Psoas muscle (tissue), 8 donors: Measurements from ENCODE around the gene SMYD3. TPM values are rescaled to one million over a fixed set of nuclear protein-coding genes. Genes with fewer than 3 reads are reported as not detected.
"Not testable (repeated sequence)": the region's sequence is repeated elsewhere in the genome, so short reads cannot be mapped to it uniquely, and the experiment has no call there.

Experiments used
- ATAC-seq, 4 donors: fragments of 200-7000 bp; cut with Tn5 transposase; one replicate each; pipeline ENCODE4 v1.9.1; 2020; ENCODE audit warnings: moderate library complexity in 3 of 4, mild to moderate bottlenecking in 2 of 4
- DNase-seq, 2 donors: peaks; one replicate each; pipeline ENCODE4 v3.0.0-alpha.2; 2020
- H3K27ac ChIP-seq: fragments of 200-600 bp; one replicate; pipeline ENCODE4 v1.8.0; 2022
- H3K27me3 ChIP-seq, 3 donors: fragments of 200-600 bp in 1 of 3; one replicate each; pipeline versions ENCODE4 v1.6.1 to v1.8.0; 2013 to 2022; ENCODE audit warnings: low read length in 2 of 3, mild to moderate bottlenecking in 2 of 3, moderate library complexity in 1 of 3; ENCODE audit not compliant: insufficient read depth in 3 of 3
- H3K36me3 ChIP-seq, 2 donors: fragments of 200-600 bp in 1 of 2; one replicate each; pipeline versions ENCODE4 v1.6.1 to v1.8.0; 2013 to 2022; ENCODE audit warnings: low read depth in 1 of 2, mild to moderate bottlenecking in 1 of 2, moderate library complexity in 1 of 2; ENCODE audit not compliant: insufficient read depth in 1 of 2
- H3K4me1 ChIP-seq: fragments of 200-600 bp; one replicate; pipeline ENCODE4 v1.8.0; 2022
- H3K4me3 ChIP-seq: fragments of 200-600 bp; one replicate; pipeline ENCODE4 v1.8.0; 2022; ENCODE audit warnings: mild to moderate bottlenecking
- H3K9me3 ChIP-seq: fragments of 200-600 bp; one replicate; pipeline ENCODE4 v1.8.0; 2022
- WGBS, 3 donors: extraction: QIAGEN DNeasy Blood & Tissue Kit; methylation state at CpG; one replicate each; pipeline versions ENCODE4 v1.1.6 to v1.1.7; 2013; 5-methylcytosine and 5-hydroxymethylcytosine counted together
- intact Hi-C, 2 donors: fragments of 100-400 bp; cut with DNase I; formaldehyde crosslinking; loops; one replicate each; pipeline versions ENCODE4 v1.11.0 to v1.14.2; 2022
- polyA plus RNA-seq, 3 donors: library from polyadenylated mRNA; stranded (reverse); fragments of 200-250 nt; gene quantifications; one replicate each; pipeline ENCODE4 v1.2.3, GENCODE V29; 2013
- total RNA-seq, 4 donors: library from RNA; stranded (reverse); fragmentation: NEBNext Ultra II Directional in 2 of 4; extraction: Animal tissue kit (Norgen Biotek cat#: 25700) in 2 of 4; gene quantifications; one replicate each; pipeline versions ENCODE4 v1.2.1 to v1.2.4, GENCODE V29; 2021 to 2023
- TF ChIP-seq, protein P1 (sequence below): fragments of 200-600 bp; IDR thresholded peaks from one replicate; pipeline ENCODE4 v1.8.0; 2022; ENCODE audit warnings: antibody characterized with exemption
- donor health status: healthy with polysubstance abuse.
- donor health status: DM: no; HTN: no; CAD: no; lungs with moderate emphysema.
- donor health status: Bipolar disorder and iron deficiency.
- donor health status: healthy.
- donor health status: DM: yes; HTN: yes; CAD: no.
- donor health status: DM: no; HTN: no; CAD: no.
- donor health status: DM: no; HTN: no; CAD: no.
- donor health status: DM: yes; HTN: yes; CAD: no.

SMYD3 gene
- total and polyA plus RNA-seq, 7 donors = 2.9 to 6.4 (median 4.9) TPM

DNA sequence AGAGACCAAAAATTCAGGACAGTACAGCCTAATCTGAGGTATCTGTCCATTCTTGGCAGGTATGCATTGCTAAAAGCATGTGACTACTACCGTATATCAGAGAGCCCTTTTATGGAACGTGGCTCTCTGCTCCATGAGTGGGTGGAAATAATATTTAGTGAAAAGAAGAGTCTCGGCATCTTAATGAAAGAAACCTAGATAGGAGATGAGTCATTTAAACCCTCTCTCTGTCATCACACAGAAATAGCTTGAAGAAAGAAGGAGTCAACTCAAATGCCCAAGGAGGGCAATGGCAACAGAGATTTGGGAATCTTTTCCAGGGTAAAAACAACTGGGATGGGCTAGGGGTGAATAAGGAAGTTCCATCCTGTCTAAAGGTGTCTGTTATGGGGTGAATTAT is 528.2 kb downstream of the SMYD3 start:
- WGBS, 3 donors = 83 to 91% (median 85%) methylated on average over 3 of the region's 3 CpGs
- Histone ChIP-seq H3K4me1 (no peaks in the 10 kb centered on the region), H3K27ac (no peak overlapping the region), H3K36me3 (no peaks in the 10 kb centered on the region), H3K4me3 (no peak overlapping the region), H3K9me3 (no peaks in the 10 kb centered on the region), H3K27me3 (no peaks in the 10 kb centered on the region)
- DNase-seq (no peak), ATAC-seq (no peak)
- TF ChIP-seq, protein P1, sequence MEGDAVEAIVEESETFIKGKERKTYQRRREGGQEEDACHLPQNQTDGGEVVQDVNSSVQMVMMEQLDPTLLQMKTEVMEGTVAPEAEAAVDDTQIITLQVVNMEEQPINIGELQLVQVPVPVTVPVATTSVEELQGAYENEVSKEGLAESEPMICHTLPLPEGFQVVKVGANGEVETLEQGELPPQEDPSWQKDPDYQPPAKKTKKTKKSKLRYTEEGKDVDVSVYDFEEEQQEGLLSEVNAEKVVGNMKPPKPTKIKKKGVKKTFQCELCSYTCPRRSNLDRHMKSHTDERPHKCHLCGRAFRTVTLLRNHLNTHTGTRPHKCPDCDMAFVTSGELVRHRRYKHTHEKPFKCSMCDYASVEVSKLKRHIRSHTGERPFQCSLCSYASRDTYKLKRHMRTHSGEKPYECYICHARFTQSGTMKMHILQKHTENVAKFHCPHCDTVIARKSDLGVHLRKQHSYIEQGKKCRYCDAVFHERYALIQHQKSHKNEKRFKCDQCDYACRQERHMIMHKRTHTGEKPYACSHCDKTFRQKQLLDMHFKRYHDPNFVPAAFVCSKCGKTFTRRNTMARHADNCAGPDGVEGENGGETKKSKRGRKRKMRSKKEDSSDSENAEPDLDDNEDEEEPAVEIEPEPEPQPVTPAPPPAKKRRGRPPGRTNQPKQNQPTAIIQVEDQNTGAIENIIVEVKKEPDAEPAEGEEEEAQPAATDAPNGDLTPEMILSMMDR = no peak
- intact Hi-C loops = no loop called here

DNA sequence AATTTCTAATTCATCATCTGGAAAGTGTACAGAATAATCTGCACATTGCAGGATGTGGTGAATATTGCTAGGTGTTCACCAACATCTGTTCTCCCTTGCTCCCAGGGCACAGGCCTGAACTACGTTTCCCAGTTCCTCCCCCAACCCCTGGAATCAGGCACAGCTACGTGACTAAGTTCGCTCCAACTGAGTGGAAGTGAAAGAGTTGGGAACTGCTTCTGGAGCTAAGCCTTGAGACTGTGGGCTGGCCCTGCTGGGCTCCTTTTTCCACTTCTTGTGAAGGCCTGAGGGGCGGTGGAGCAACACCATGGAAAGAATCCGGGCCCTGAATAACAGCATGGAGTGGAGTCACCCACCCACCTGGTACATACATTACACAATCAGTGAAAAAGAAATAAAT is 534.6 kb downstream of the SMYD3 start:
- TF ChIP-seq, protein P1 = no peak
- H3K27ac ChIP-seq = no peak overlapping the region
- WGBS, 3 donors = 82 to 88% (median 83%) methylated on average over 5 of the region's 5 CpGs
- ATAC-seq (no peak), DNase-seq (no peak)
- H3K36me3 ChIP-seq = no peaks in the 10 kb centered on the region
- H3K4me1 ChIP-seq = no peaks in the 10 kb centered on the region
- peaks cover 5% of the 10 kb centered on the region for H3K9me3 ChIP-seq
- H3K4me3 ChIP-seq = no peak overlapping the region
- H3K27me3 ChIP-seq = no peaks in the 10 kb centered on the region
- intact Hi-C loops = no loop called here

DNA sequence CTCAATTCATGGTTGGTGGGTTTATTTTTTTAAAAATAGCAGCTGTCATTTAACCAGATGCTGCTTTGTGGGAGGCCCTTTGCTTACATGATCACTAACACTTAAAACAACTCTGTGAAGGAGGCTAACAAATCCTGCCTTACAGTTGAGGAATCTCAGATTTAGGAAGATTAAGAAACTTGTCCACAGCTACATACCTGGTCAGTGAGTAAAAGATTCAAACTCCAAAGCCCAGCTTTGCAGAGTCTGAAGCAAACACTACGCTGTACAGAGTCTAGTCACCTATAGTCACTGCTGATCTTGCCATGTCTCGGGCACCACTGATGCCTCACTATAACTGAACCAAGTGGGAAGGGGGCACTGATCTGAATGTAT is 535.4 kb downstream of the SMYD3 start:
- no peak overlapping the region for H3K27ac ChIP-seq

DNA sequence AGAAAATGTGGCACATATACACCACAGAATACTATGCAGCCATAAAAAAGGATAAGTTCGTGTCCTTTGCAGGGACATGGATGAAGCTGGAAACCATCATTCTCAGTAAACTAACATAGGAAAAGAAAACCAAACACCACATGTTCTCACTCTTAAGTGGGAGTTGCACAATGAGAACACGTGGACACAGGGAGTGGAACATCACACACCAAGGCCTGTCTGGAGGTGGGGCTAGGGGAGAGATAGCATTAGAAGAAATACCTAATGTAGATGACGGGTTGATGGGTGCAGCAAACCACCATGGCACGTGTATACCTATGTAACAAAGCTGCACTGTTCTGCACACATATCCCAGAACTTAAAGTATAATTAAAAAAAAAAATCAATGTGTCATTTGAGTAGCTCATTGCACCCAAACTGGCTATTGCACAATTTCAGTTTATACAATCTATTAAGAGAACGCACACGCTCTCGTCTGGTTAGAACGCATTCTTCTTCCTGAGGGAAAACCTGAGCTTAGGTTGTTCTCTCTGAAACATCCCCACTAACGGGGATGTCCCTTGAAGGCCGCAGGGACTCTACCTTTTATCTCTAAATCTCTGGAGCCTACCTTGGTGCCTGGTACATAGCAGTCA is 535.9 kb downstream of the SMYD3 start:
- H3K27me3 ChIP-seq, DNase-seq, ATAC-seq, H3K4me3 ChIP-seq, H3K27ac ChIP-seq, H3K4me1 ChIP-seq, intact Hi-C loops, H3K36me3 ChIP-seq, H3K9me3 ChIP-seq: not testable (repeated sequence)
- 96 to 98% (median 96%) methylated on average over 10 of the region's 10 CpGs for WGBS, 3 donors

More for the DNA sequence above, 535.4 kb downstream of the SMYD3 start:
- Histone ChIP-seq H3K4me1 (no peaks in the 10 kb centered on the region), H3K9me3 (peaks cover 5% of the 10 kb centered on the region), H3K36me3 (no peaks in the 10 kb centered on the region), H3K4me3 (no peak overlapping the region), H3K27me3 (no peaks in the 10 kb centered on the region)
- DNase-seq (no peak), ATAC-seq (no peak)
- TF ChIP-seq, protein P1 = no peak
- intact Hi-C loops = no loop called here
- WGBS, 3 donors = 95 to 100% (median 99%) methylated on average over 2 of the region's 2 CpGs

DNA sequence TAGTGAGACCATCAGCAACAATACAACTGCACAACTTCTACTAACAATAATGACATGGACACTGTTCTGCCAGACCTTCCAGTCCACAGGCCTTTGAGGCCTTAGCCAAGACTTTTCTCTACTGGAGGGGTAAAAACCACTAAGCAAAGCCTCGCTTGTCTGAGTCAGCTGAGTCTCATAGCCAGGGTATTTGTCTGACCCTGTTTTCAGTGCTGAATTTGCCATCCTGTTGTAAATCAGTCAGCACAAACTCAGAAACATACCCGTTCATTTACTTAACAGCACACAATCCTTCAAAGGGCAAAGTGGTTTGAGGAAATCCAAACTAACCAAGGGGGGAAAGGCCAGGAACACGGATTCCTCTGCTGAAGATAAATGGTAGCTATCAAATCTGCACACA is 537.8 kb downstream of the SMYD3 start:
- Histone ChIP-seq H3K36me3 (no peaks in the 10 kb centered on the region), H3K9me3 (peaks cover 5% of the 10 kb centered on the region), H3K27ac (no peak overlapping the region), H3K4me3 (no peak overlapping the region), H3K27me3 (no peaks in the 10 kb centered on the region), H3K4me1 (no peaks in the 10 kb centered on the region)
- intact Hi-C loops = no loop called here
- TF ChIP-seq, protein P1 = no peak
- WGBS, 3 donors = 65 to 81% (median 70%) methylated on average over 3 of the region's 3 CpGs
- peak in 1 of 4 donors; percentile 40 for ATAC-seq
- no peak for DNase-seq
